ENCODE results near the gene SLC9C2. TPM values are rescaled to one million over a fixed set of nuclear protein-coding genes. Genes with fewer than 3 reads are reported as not detected.

Gene SLC9C2
- total and polyA plus RNA-seq, 2 donors (not counting 1 experiment from before 2014, with no cell fraction given): not detected

GRCh38 chr1:173488001-173488400 lies 114.9 kb downstream of the SLC9C2 start:
- H3K27ac ChIP-seq (ENCODE audit: insufficient read depth, low read length): no peak overlapping the region
- no peak overlapping the region for H3K9ac ChIP-seq (ENCODE audit: insufficient read depth, low read length)
- no peaks in the 10 kb centered on the region for H3K27me3 ChIP-seq (ENCODE audit: control insufficient read depth, insufficient read depth, low read length)
- H3K4me3 ChIP-seq (replicated peaks in 1 of 4; ENCODE audit: control extremely low read depth in 1 of 4, insufficient read depth in 1 of 4, low read depth in 3 of 4, low read length in 4 of 4): no peak overlapping the region
- TF ChIP-seq CTCF (conservative IDR thresholded peaks at IDR 0.05 in 1 of 2, IDR thresholded peaks at IDR 0.05 in 1 of 2; ENCODE audit: low read depth in 1 of 2, low read length in 2 of 2) (no peak), EZH2 (IDR thresholded peaks at IDR 0.05; ENCODE audit: low read length, missing control alignments) (no peak)
- no peaks in the 10 kb centered on the region for H3K79me2 ChIP-seq (ENCODE audit: control insufficient read depth, insufficient read depth, low read length)
- H3K9me3 ChIP-seq (ENCODE audit: control insufficient read depth, insufficient read depth, low read depth, low read length): no peaks in the 10 kb centered on the region
- H3K4me2 ChIP-seq (ENCODE audit: extremely low read depth, insufficient read depth, low read length): no peak overlapping the region
- no peaks in the 10 kb centered on the region for H3K4me1 ChIP-seq (ENCODE audit: control insufficient read depth, extremely low read depth, insufficient read depth, low read length)
- H3K36me3 ChIP-seq (ENCODE audit: control insufficient read depth, insufficient read depth, low read length): peaks cover 13% of the 10 kb centered on the region
- H2AFZ ChIP-seq (ENCODE audit: low read length): no peak overlapping the region
- no peaks in the 10 kb centered on the region for H4K20me1 ChIP-seq (ENCODE audit: control insufficient read depth, extremely low read depth, insufficient read depth, low read length)
- no peak for DNase-seq (ENCODE audit: low read depth in 2 of 2)

GRCh38 chr1:173485401-173485800 lies 117.5 kb downstream of the SLC9C2 start:
- Histone ChIP-seq H4K20me1 (ENCODE audit: control insufficient read depth, extremely low read depth, insufficient read depth, low read length) (no peaks in the 10 kb centered on the region), H3K36me3 (ENCODE audit: control insufficient read depth, insufficient read depth, low read length) (peaks cover 25% of the 10 kb centered on the region), H2AFZ (ENCODE audit: low read length) (no peak overlapping the region)

GRCh38 chr1:173484276-173484675 lies 118.6 kb downstream of the SLC9C2 start:
- DNase-seq (ENCODE audit: low read depth in 2 of 2): no peak
- no peak overlapping the region for H3K9ac ChIP-seq (ENCODE audit: insufficient read depth, low read length)
- no peak overlapping the region for H2AFZ ChIP-seq (ENCODE audit: low read length)
- peaks cover 15% of the 10 kb centered on the region for H3K79me2 ChIP-seq (ENCODE audit: control insufficient read depth, insufficient read depth, low read length)
- TF ChIP-seq EZH2 (IDR thresholded peaks at IDR 0.05; ENCODE audit: low read length, missing control alignments) (no peak), CTCF (conservative IDR thresholded peaks at IDR 0.05 in 1 of 2, IDR thresholded peaks at IDR 0.05 in 1 of 2; ENCODE audit: low read depth in 1 of 2, low read length in 2 of 2) (no peak)
- H3K4me2 ChIP-seq (ENCODE audit: extremely low read depth, insufficient read depth, low read length): no peak overlapping the region
- H3K36me3 ChIP-seq (ENCODE audit: control insufficient read depth, insufficient read depth, low read length): peaks cover 25% of the 10 kb centered on the region
- H4K20me1 ChIP-seq (ENCODE audit: control insufficient read depth, extremely low read depth, insufficient read depth, low read length): no peaks in the 10 kb centered on the region
- no peak overlapping the region for H3K4me3 ChIP-seq (replicated peaks in 1 of 4; ENCODE audit: control extremely low read depth in 1 of 4, insufficient read depth in 1 of 4, low read depth in 3 of 4, low read length in 4 of 4)
- H3K9me3 ChIP-seq (ENCODE audit: control insufficient read depth, insufficient read depth, low read depth, low read length): no peaks in the 10 kb centered on the region
- no peaks in the 10 kb centered on the region for H3K27me3 ChIP-seq (ENCODE audit: control insufficient read depth, insufficient read depth, low read length)
- H3K27ac ChIP-seq (ENCODE audit: insufficient read depth, low read length): no peak overlapping the region
- peaks cover 3% of the 10 kb centered on the region for H3K4me1 ChIP-seq (ENCODE audit: control insufficient read depth, extremely low read depth, insufficient read depth, low read length)

More at GRCh38 chr1:173485401-173485800, 117.5 kb downstream of the SLC9C2 start:
- peaks cover 4% of the 10 kb centered on the region for H3K79me2 ChIP-seq (ENCODE audit: control insufficient read depth, insufficient read depth, low read length)
- no peak for TF ChIP-seq EZH2 (IDR thresholded peaks at IDR 0.05; ENCODE audit: low read length, missing control alignments)
- no peak for TF ChIP-seq CTCF (conservative IDR thresholded peaks at IDR 0.05 in 1 of 2, IDR thresholded peaks at IDR 0.05 in 1 of 2; ENCODE audit: low read depth in 1 of 2, low read length in 2 of 2)
- no peak for DNase-seq (ENCODE audit: low read depth in 2 of 2)
- H3K27ac ChIP-seq (ENCODE audit: insufficient read depth, low read length): no peak overlapping the region
- no peaks in the 10 kb centered on the region for H3K9me3 ChIP-seq (ENCODE audit: control insufficient read depth, insufficient read depth, low read depth, low read length)
- no peak overlapping the region for H3K4me2 ChIP-seq (ENCODE audit: extremely low read depth, insufficient read depth, low read length)
- no peak overlapping the region for H3K4me3 ChIP-seq (replicated peaks in 1 of 4; ENCODE audit: control extremely low read depth in 1 of 4, insufficient read depth in 1 of 4, low read depth in 3 of 4, low read length in 4 of 4)
- H3K4me1 ChIP-seq (ENCODE audit: control insufficient read depth, extremely low read depth, insufficient read depth, low read length): no peaks in the 10 kb centered on the region
- no peaks in the 10 kb centered on the region for H3K27me3 ChIP-seq (ENCODE audit: control insufficient read depth, insufficient read depth, low read length)
- H3K9ac ChIP-seq (ENCODE audit: insufficient read depth, low read length): no peak overlapping the region
